H1 (cell line): ENCODE measurements around the gene SULF2. TPM values are rescaled to one million over a fixed set of nuclear protein-coding genes. Genes with fewer than 3 reads are reported as not detected.

Experiments used
- CTCF ChIA-PET: fragments of 300-600 bp; sonication (Branson Sonifier 250); formaldehyde crosslinking; loops from one replicate; lab custom pipeline; 2021; ENCODE audit not compliant: partially characterized antibody; lab: Charles Lee
- POLR2A ChIA-PET: fragments of 300-600 bp; sonication (Branson Sonifier 250); formaldehyde crosslinking; loops from one replicate; lab custom pipeline; 2021; ENCODE audit warnings: inconsistent platforms; ENCODE audit not compliant: partially characterized antibody; lab: Charles Lee
- DNase-seq, 2 experiments: peaks; one replicate each; pipeline versions ENCODE4 v3.0.0 to v3.0.0-alpha.2; 2010 to 2022; ENCODE audit warnings: low spot score in 2 of 2, low read depth in 1 of 2, mixed read lengths in 1 of 2
- FAIRE-seq: peaks from 2 replicates; lab custom pipeline; 2011; peaks lifted over from hg19 to GRCh38; lab: Jason Lieb, UNC
- H2AFZ ChIP-seq: 2 replicates; pipeline ENCODE4 v1.8.1; 2012; ENCODE audit warnings: low read length, inconsistent platforms
- H2AK5ac ChIP-seq: 2 replicates; pipeline ENCODE4 v1.6.1; 2013; ENCODE audit warnings: low read depth, low read length
- H2BK120ac ChIP-seq: replicated peaks from 2 replicates; pipeline ENCODE3; 2013; ENCODE audit warnings: low read depth, low read length, inconsistent platforms
- H2BK12ac ChIP-seq: 2 replicates; pipeline ENCODE4 v1.6.1; 2013; ENCODE audit warnings: low read depth, low read length
- H2BK15ac ChIP-seq: 2 replicates; pipeline ENCODE4 v1.6.1; 2013; ENCODE audit warnings: low read length
- H2BK20ac ChIP-seq: 2 replicates; pipeline ENCODE4 v1.6.1; 2013; ENCODE audit warnings: low read length
- H2BK5ac ChIP-seq: 2 replicates; pipeline ENCODE4 v1.6.1; 2013; ENCODE audit warnings: low read depth, low read length
- H3K14ac ChIP-seq: 2 replicates; pipeline ENCODE4 v1.6.1; 2013; ENCODE audit warnings: inconsistent platforms; ENCODE audit not compliant: insufficient read length
- H3K18ac ChIP-seq: 2 replicates; pipeline ENCODE4 v1.6.1; 2013; ENCODE audit warnings: low read length; ENCODE audit errors: extremely low read depth
- H3K23ac ChIP-seq: 2 replicates; pipeline ENCODE4 v1.6.1; 2013; ENCODE audit warnings: inconsistent platforms; ENCODE audit not compliant: insufficient read length
- H3K23me2 ChIP-seq: 2 replicates; pipeline ENCODE4 v1.6.1; 2013; ENCODE audit warnings: low read depth, low read length
- H3K27ac ChIP-seq: 2 replicates; pipeline ENCODE4 v1.6.1; 2011; ENCODE audit warnings: low read depth, low read length, inconsistent platforms
- H3K27me3 ChIP-seq, 4 experiments: replicated peaks in 1 of 4; 1 replicate in 1 of 4; 2 replicates in 3 of 4; pipeline versions ENCODE4 v1.6.1 to v1.8.1; 2011 to 2013; ENCODE audit warnings: low read length in 3 of 4, mild to moderate bottlenecking in 3 of 4, inconsistent platforms in 2 of 4, mixed read lengths in 2 of 4, moderate library complexity in 1 of 4; ENCODE audit not compliant: control insufficient read depth in 3 of 4, insufficient read depth in 3 of 4; ENCODE audit errors: extremely low read depth in 1 of 4
- H3K36me3 ChIP-seq, 4 experiments: 2 replicates each; pipeline versions ENCODE4 v1.6.1 to v1.8.1; 2011 to 2013; ENCODE audit warnings: mild to moderate bottlenecking in 4 of 4, low read length in 3 of 4, moderate library complexity in 2 of 4, control low read depth in 1 of 4, inconsistent platforms in 1 of 4; ENCODE audit not compliant: insufficient read depth in 4 of 4, control insufficient read depth in 2 of 4
- H3K4ac ChIP-seq: replicated peaks from 2 replicates; pipeline ENCODE3; 2013; ENCODE audit warnings: low read length, low read depth, mixed read lengths, inconsistent platforms; ENCODE audit not compliant: insufficient read length
- H3K4me1 ChIP-seq, 4 experiments: replicated peaks in 1 of 4; 1 replicate in 1 of 4; 2 replicates in 3 of 4; pipeline versions ENCODE4 v1.6.1 to v1.8.1; 2011 to 2013; ENCODE audit warnings: low read length in 3 of 4, inconsistent platforms in 2 of 4, mixed read lengths in 1 of 4; ENCODE audit not compliant: insufficient read depth in 4 of 4, control insufficient read depth in 3 of 4
- H3K4me2 ChIP-seq, 2 experiments: 2 replicates each; pipeline versions ENCODE4 v1.6.1 to v1.8.1; 2011 to 2013; ENCODE audit warnings: low read depth in 2 of 2, low read length in 2 of 2, control low read depth in 1 of 2, inconsistent platforms in 1 of 2, mild to moderate bottlenecking in 1 of 2; ENCODE audit not compliant: insufficient read depth in 1 of 2
- H3K4me3 ChIP-seq, 4 experiments: fragments of 200-600, 300-600 bp in 1 of 4; sonication (generic), shearing (Covaris generic), sonication (Bioruptor Twin) in 1 of 4; 2 replicates each; pipeline versions ENCODE4 v1.5.1 to v1.8.1; 2011 to 2016; ENCODE audit warnings: low read length in 4 of 4, low read depth in 3 of 4, control low read depth in 2 of 4, inconsistent platforms in 2 of 4, mild to moderate bottlenecking in 2 of 4, mixed read lengths in 1 of 4, moderate library complexity in 1 of 4; ENCODE audit not compliant: insufficient read depth in 2 of 4; ENCODE audit errors: extremely low read depth in 1 of 4
- H3K56ac ChIP-seq: replicated peaks from 2 replicates; pipeline ENCODE3; 2013; ENCODE audit warnings: low read depth, mild to moderate bottlenecking, mixed read lengths, low read length, inconsistent platforms; ENCODE audit not compliant: insufficient read length
- H3K79me1 ChIP-seq: 2 replicates; pipeline ENCODE4 v1.6.1; 2013; ENCODE audit warnings: low read depth, low read length, control low read depth
- H3K79me2 ChIP-seq, 2 experiments: 2 replicates each; pipeline versions ENCODE4 v1.6.1 to v1.8.1; 2012 to 2013; ENCODE audit warnings: low read length in 2 of 2, mild to moderate bottlenecking in 2 of 2, inconsistent platforms in 1 of 2; ENCODE audit not compliant: insufficient read depth in 2 of 2, control insufficient read depth in 1 of 2
- H3K9ac ChIP-seq, 4 experiments: replicated peaks in 1 of 4; 1 replicate in 1 of 4; 2 replicates in 3 of 4; pipeline versions ENCODE4 v1.6.1 to v1.8.1; 2011 to 2013; ENCODE audit warnings: low read depth in 3 of 4, low read length in 3 of 4, control low read depth in 2 of 4, mild to moderate bottlenecking in 2 of 4, moderate library complexity in 2 of 4, inconsistent platforms in 1 of 4; ENCODE audit errors: extremely low read depth in 1 of 4
- H3K9me3 ChIP-seq, 2 experiments: 2 replicates each; pipeline versions ENCODE4 v1.6.1 to v1.8.1; 2012 to 2013; ENCODE audit warnings: mild to moderate bottlenecking in 2 of 2, moderate library complexity in 2 of 2, control low read depth in 1 of 2, inconsistent platforms in 1 of 2, low read depth in 1 of 2, low read length in 1 of 2, mixed read lengths in 1 of 2; ENCODE audit not compliant: insufficient read depth in 2 of 2
- H4K20me1 ChIP-seq, 2 experiments: replicated peaks in 1 of 2; 2 replicates each; pipeline versions ENCODE3 to v1.8.1; 2011 to 2013; ENCODE audit warnings: inconsistent platforms in 2 of 2, low read length in 2 of 2, mild to moderate bottlenecking in 1 of 2; ENCODE audit not compliant: insufficient read depth in 2 of 2, control insufficient read depth in 1 of 2
- H4K5ac ChIP-seq: 2 replicates; pipeline ENCODE4 v1.6.1; 2013; ENCODE audit warnings: low read length, low read depth, mixed read lengths, inconsistent platforms; ENCODE audit not compliant: insufficient read length
- H4K8ac ChIP-seq: 2 replicates; pipeline ENCODE4 v1.8.0; 2013; ENCODE audit warnings: mild to moderate bottlenecking, moderate library complexity, low read length, inconsistent platforms; ENCODE audit not compliant: insufficient read depth; ENCODE audit errors: extremely low read depth
- H4K91ac ChIP-seq: replicated peaks from 2 replicates; pipeline ENCODE3; 2013; ENCODE audit warnings: low read length, mixed read lengths, inconsistent platforms; ENCODE audit not compliant: insufficient read length
- CHD2 ChIP-seq: IDR thresholded peaks from 2 replicates; pipeline ENCODE4 v1.6.1; 2012; ENCODE audit warnings: low read length, improper control_type of control experiment
- CREB1 ChIP-seq: IDR thresholded peaks from 2 replicates; pipeline ENCODE4 v1.6.1; 2012; ENCODE audit warnings: inconsistent platforms
- WGBS, 2 experiments: shearing (Covaris generic) in 1 of 2; methylation state at CpG; one replicate each; pipeline versions ENCODE4 v1.1.6 to v1.1.7; 2013 to 2015; ENCODE audit warnings: low lambda C conversion rate in 2 of 2, mixed read lengths in 2 of 2, inconsistent platforms in 1 of 2, low coverage in 1 of 2, missing lambda C conversion rate in 1 of 2; ENCODE audit not compliant: insufficient replicate concordance in 2 of 2, insufficient coverage in 1 of 2, insufficient read length in 1 of 2; ENCODE audit errors: extremely low coverage in 1 of 2, missing lambda C conversion rate in 1 of 2; 5-methylcytosine and 5-hydroxymethylcytosine counted together
- polyA plus RNA-seq, 7 experiments: library from polyadenylated mRNA; depleted of rRNA in 3 of 7; stranded (reverse) in 5 of 7; unstranded in 2 of 7; fragments of >200 nt in 5 of 7; fragments of 200-250 nt in 2 of 7; gene quantifications; 1 replicate in 5 of 7; 2 replicates in 1 of 7; 4 replicates in 1 of 7; pipeline versions ENCODE4 v1.2.1 to v1.2.3, GENCODE V29; 2011 to 2013; ENCODE audit warnings: missing spikeins in 2 of 7, mixed read lengths in 2 of 7
- total RNA-seq: library from RNA; stranded (reverse); fragmentation: NEBNext Ultra II Directional; extraction: Animal tissue kit (Norgen Biotek cat#: 25700); gene quantifications from 2 replicates; pipeline ENCODE4 v1.2.1, GENCODE V29; 2021

SULF2 gene
- total and polyA plus RNA-seq, 2 of the 8 experiments (the other 6 are each of a cell fraction or from before 2014, with no cell fraction given): 15.7 to 28.2 TPM

DNA sequence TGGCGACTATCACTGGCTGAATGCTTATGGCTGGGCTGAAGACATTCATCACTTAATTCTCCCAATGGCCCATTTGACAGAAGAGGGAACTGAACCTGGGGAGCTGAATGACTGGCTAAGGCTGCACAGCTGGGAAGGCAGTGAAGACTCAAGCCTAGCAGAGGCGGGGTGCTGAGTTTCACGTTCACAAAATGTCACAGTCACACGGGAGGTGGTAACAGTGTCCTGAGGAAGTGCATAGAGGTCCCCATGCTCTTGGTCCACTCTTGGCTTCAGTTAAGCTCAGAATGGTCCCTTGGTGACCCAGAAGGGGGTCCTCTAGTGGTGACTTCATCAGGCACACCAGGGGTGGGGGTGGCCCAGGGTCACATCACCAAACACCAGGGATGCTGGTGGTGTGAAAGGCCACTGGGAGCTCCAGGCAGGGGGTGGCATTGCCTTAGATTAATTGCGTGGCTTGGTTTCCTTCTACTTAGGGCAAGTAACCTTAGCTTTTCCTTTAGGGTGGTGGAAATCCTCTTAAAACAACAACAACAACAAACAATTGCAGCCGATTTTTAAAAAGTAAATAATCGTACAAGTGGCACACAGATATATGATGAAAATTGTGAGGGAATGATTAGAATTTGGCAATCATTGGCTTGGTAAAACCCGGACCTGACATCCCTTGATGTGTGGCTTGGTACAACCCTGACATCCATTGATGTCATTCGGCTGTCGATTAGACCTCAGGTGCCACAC is 45.0 kb downstream of the SULF2 start:
- Histone ChIP-seq H2AK5ac (no peak overlapping the region), H3K4me2 (no peak overlapping the region), H2BK12ac (no peak overlapping the region), H4K20me1 (peaks cover 0 to 2% of the 10 kb centered on the region in 2 experiments), H3K23me2 (no peaks in the 10 kb centered on the region), H2AFZ (no peak overlapping the region), H4K5ac (no peak overlapping the region), H3K4me3 (no peak overlapping the region), H3K36me3 (no peaks in the 10 kb centered on the region), H2BK5ac (no peak overlapping the region), H3K56ac (no peak overlapping the region), H3K79me2 (no peaks in the 10 kb centered on the region), H3K27me3 (no peaks in the 10 kb centered on the region), H3K79me1 (no peaks in the 10 kb centered on the region), H3K14ac (no peak overlapping the region), H4K91ac (no peak overlapping the region), H3K18ac (no peak overlapping the region), H3K4ac (no peak overlapping the region), H2BK20ac (no peak overlapping the region), H2BK15ac (no peak overlapping the region), H3K27ac (no peak overlapping the region), H4K8ac (no peak overlapping the region; the same call in 1 of the 2 replicates), H3K23ac (no peak overlapping the region), H3K9ac (no peak overlapping the region), H3K9me3 (no peaks in the 10 kb centered on the region), H2BK120ac (no peak overlapping the region), H3K4me1 (0 out of 7 replicates have a peak, but pooled peaks cover 0 to 2% (median 0%) of the 10 kb centered on the region in 4 experiments)
- FAIRE-seq (no peak), DNase-seq (no peak)
- WGBS, 2 experiments: 88% methylated on average over 10 of the region's 10 CpGs; no CpG with 5 or more reads in 1 of the 2 experiments
- ChIA-PET POLR2A (interaction anchor here (0.8 kb wide), 1 partner anchor 10 kb away, joined by 4 read pairs; no protein-coding TSS in a partner anchor), CTCF (interaction anchor here (0.8 to 1.2 kb wide), 5 partner anchors 8 to 155 kb away, joined by 3 to 4 read pairs (median 3); no protein-coding TSS in a partner anchor)
- TF ChIP-seq CHD2 (no peak), CREB1 (peak; percentile 64)
